GM15510 (cell line): ENCODE measurements around the gene CLASRP.

ENCODE experiments used
- POLR2A ChIP-seq: IDR thresholded peaks from 3 replicates; pipeline ENCODE4 v1.6.1; 2011; ENCODE audit warnings: borderline replicate concordance; ENCODE audit not compliant: insufficient read length; ENCODE audit errors: extremely low read depth

Gene CLASRP

GRCh38 chr19:45079911-45080370 lies 41.1 kb downstream of the CLASRP start:
- TF ChIP-seq POLR2A: no peak

- TF ChIP-seq POLR2A: no peak
Observed at GRCh38 chr19:45082170-45082569, 43.3 kb downstream of the CLASRP start.

- TF ChIP-seq POLR2A: no peak
Observed at GRCh38 chr19:45086480-45086879, 47.6 kb downstream of the CLASRP start.

GRCh38 chr19:45087531-45087930 lies 48.7 kb downstream of the CLASRP start:
- no peak for TF ChIP-seq POLR2A

GRCh38 chr19:45090034-45090433 lies 51.2 kb downstream of the CLASRP start:
- no peak for TF ChIP-seq POLR2A

- no peak for TF ChIP-seq POLR2A
Observed at GRCh38 chr19:45090606-45091005, 51.8 kb downstream of the CLASRP start.

GRCh38 chr19:45091031-45091923 lies 52.4 kb downstream of the CLASRP start:
- TF ChIP-seq POLR2A: peak; percentile 60

- TF ChIP-seq POLR2A: peak; percentile 15
Observed at GRCh38 chr19:45092747-45093678, 54.2 kb downstream of the CLASRP start, which contains the start of gene PPP1R37. Gene PPP1R37 (plus strand): TSS chr19:45093179. CDS start chr19:45093326, 147 bp downstream.

GRCh38 chr19:45094137-45094536 lies 55.3 kb downstream of the CLASRP start:
- no peak for TF ChIP-seq POLR2A

- no peak for TF ChIP-seq POLR2A
Observed at GRCh38 chr19:45094707-45095106, 55.9 kb downstream of the CLASRP start.

- TF ChIP-seq POLR2A: no peak
Observed at GRCh38 chr19:45095496-45096413, 56.9 kb downstream of the CLASRP start.

- TF ChIP-seq POLR2A: no peak
Observed at GRCh38 chr19:45096700-45097099, 57.9 kb downstream of the CLASRP start.

GRCh38 chr19:45097450-45097775 lies 58.6 kb downstream of the CLASRP start:
- TF ChIP-seq POLR2A: no peak
